Measurements from ENCODE around the gene IKZF1. TPM values are rescaled to one million over a fixed set of nuclear protein-coding genes. Genes with fewer than 3 reads are reported as not detected.

IKZF1 gene
- polyA plus RNA-seq (2014; cell fraction: cytosol; rRNA removed) = not detected in 2 replicates
- polyA plus RNA-seq (2014; cell fraction: nucleus; rRNA removed) = not detected in 2 replicates

GRCh38 chr7:50304129-50304910 is at the start of gene IKZF1:
Gene IKZF1 (plus strand): TSS chr7:50304716. CDS start chr7:50319062, 14,346 bp downstream.
- DNase-seq (ENCODE audit: low spot score) = no peak

DNA sequence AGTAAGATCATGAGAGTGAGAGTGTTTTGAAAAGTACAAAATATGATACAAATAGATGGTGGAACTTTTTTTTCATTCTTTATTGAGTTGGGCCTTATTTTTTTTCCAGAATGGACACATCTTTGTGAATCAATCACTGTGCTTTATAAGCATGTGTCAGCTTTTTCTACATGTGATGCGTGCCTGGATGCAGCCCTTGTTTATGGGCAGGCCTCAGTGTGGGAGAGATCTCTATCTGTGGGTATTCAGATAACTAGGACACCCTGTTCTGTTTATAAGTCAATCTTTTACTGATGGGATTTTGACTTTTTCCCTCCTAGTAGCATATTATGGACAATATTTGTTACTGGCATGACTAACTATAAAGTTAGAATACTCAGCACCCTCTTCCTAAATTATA is 42.9 kb upstream of the IKZF1 start:
- DNase-seq (ENCODE audit: low spot score) = no peak

DNA sequence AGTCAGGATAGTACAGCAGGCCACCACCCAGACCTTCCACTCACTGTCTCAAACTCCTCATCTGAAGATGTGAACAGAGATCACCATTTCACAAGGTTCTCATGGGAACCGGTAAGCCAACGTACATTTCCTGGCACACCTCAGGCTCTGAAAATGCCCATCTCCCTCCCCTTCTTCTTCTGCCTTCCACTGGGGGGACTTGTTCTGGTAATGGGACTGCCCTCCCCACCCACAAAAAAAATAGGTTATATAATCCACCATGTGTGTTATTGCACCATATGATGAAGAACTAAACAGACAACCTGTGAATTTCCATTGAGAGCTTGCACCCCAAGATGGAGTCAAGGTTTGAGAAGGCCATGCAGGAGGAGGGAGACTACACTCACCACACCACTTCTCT is 42.1 kb upstream of the IKZF1 start:
- no peak for DNase-seq (ENCODE audit: low spot score)

DNA sequence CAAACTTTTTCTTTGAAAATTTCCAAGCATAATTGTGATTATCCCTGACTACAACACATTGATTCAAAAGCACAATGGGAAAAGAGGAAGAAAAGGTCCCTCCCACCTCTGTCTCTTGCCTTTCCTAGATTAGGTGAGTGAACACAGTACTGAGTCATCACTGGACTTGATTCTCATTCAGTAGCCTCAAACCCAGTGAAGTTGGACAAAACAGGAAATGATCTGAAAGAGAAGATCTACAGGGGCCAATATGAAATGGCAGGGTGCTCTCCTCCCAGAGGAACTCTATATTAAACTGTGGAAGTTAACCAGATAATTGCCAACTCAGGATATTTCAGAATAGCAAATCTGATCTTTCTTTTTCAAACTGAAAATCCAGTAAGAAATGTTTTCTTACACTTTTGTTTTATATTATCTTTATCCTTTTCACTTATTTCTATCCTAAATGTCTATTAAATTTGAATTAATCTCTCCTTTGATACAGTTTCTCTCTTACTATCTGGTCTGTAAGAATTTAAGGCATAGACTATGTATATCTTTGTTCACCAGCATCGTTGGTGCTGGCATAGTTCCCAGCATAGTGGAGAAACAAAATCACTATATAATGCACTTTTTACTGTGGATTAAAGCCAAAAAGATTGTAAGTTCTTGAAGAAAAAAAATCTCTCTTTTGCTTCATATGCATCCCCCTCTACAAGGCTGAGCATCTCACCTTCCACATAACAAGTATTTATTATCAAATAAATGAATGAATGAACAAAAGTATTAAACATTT is 41.4 kb upstream of the IKZF1 start:
- DNase-seq (ENCODE audit: low spot score) = no peak

DNA sequence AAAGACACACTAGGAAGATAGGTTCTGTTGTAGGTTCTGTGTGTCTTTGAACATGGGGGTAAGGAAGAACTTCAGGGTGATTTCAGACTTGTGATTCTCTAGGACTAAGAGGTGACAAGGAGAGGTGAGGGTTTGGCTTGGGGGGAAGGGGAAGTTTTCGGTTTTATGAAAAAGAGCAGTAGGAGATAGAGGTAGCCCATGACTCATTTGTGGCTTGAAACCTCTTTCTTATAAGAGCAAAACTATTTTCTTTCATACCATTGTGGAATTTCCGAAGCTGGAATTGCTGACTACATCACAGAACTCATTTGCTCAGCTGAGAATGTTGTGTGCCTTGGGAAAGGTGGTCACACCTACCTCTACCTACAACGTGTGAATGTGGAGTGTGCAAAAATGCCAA is 39.6 kb upstream of the IKZF1 start:
- DNase-seq (ENCODE audit: low spot score) = no peak

DNA sequence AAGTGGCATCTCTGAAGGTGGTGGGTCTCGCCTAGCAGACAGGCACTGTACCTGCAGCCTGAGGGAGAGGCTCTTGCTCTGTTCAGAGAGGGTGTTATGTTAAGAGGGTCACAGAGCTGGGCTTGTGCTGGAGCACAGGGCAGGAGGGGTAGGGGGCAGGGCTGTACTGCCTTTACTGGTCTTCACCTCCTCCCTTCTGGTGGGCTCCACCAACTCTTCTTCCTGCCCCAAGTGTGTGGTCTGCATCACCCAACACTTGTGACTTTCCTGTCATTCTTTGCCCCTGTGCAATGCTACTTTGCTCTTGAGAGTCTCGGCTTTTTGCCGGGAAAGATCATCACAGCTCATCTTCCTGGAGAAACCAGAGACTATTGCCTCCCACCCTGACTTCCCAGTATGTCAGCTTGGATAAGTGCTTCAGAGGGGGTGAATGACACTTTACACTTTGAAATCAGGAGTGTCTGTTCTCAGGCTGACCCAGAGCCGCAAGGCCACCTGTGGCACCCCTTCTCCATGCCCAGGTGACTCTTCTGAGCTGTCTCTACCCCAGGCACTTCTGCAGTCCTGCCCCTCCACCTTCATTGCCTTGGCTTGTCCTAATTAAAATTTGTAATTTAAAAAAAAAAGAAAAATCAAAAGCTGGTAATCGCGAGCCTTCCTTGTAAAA is 38.4 kb upstream of the IKZF1 start:
- DNase-seq (ENCODE audit: low spot score) = no peak

DNA sequence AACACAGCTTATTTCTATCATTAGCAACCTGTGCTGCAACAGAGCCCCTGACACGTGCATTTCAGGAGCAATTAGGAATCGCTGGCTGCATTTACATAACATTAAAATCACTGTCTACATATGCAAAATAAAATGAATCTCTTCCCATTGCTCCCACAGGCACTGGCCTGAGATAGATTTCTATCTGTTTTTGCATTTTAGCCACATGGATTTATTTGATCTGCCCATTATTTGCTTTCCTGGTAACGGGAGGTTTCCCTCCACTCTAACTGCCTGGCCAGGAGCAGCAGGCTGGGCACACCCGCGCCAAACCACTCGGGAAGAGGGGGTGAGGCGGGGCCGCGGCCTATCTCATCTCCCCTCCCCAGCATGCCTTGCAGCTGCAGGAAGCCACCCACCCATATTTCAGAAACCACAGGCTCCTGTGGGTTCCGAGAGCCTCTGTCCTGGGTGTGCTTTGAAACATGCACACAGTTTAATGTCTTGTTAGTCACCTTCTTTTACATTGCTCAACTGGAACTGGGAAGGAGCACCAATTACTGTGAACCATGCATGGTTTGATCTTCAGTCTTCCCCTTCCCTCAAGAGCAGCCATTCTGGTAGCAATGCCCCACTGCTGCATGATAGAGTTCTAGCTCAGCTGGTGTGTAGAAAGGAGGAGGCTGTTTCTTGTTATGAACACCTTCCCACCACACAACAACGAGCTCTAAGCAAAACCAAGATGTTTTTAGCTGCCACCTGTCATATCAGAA is 37.7 kb upstream of the IKZF1 start:
- no peak for DNase-seq (ENCODE audit: low spot score)

DNA sequence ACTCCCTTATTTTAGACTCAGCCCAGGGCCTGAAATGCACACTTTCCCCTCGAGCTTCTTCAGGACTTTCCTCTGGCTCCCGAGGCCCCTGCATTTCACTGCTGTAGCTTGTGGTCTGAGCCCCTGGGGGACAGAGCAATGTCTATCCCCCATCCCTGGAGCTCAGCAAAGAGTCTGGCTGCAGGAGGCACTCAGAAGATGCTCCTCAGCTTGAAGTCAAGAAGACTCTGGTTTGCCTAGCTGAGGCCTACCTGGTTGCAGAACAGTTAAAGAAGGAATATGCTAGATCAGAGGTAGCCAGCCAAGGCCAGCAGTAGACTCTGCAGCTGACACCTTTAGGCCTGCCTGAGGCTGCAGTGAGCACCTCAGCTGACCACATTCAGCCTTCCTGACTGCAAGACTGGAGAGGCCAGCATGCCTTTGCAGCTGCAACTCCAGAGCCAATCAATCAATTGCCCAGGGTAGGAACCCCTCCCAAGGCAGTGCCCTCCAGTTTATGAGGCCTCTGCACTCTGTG is 36.9 kb upstream of the IKZF1 start:
- DNase-seq (ENCODE audit: low spot score) = no peak

DNA sequence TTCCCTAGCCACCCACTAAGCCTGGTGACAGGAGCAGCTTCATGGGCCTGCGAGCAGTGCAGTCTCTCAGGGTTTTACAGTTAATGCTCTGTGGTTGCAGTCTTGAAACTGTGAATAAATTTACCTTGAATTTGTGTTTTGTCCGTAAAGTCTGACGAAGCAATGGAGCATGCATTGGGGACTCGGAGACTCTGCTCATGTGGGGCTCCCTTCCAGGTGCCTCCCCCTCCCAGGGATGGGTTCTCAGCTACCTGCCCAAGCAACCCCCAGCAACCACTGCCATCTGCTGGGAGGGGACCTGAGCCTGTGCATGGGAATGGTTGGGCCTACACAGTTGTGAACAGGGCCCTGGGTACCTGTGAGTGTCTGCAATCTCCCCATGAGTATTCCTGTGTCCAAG is 36.3 kb upstream of the IKZF1 start:
- DNase-seq (ENCODE audit: low spot score) = no peak

DNA sequence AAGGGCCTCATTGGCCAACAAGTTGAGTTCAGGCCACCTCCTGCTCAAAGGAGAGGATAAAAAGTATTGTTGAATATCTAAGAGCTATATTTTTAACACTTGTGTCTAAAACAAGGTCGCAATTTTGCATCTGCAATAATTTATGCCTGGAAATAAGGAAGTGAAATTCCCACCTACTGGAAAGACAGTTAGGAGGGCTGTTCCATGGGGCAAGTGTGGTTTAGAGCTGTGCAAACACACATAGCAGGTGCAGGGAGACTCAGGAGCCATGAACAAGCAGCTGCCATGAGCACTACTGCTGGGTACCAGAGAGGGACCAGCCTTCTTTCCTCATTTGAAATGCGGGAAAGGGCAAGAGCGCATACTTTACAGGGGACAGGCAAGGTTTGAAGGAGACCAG is 35.5 kb upstream of the IKZF1 start:
- DNase-seq (ENCODE audit: low spot score) = no peak

- no peak for DNase-seq (ENCODE audit: low spot score)
Measured at GRCh38 chr7:50270531-50271018, 33.9 kb upstream of the IKZF1 start.

- DNase-seq (ENCODE audit: low spot score) = no peak
Measured at GRCh38 chr7:50272808-50273207, 31.7 kb upstream of the IKZF1 start.

GRCh38 chr7:50273301-50273700 is 31.2 kb upstream of the IKZF1 start:
- no peak for DNase-seq (ENCODE audit: low spot score)

DNA sequence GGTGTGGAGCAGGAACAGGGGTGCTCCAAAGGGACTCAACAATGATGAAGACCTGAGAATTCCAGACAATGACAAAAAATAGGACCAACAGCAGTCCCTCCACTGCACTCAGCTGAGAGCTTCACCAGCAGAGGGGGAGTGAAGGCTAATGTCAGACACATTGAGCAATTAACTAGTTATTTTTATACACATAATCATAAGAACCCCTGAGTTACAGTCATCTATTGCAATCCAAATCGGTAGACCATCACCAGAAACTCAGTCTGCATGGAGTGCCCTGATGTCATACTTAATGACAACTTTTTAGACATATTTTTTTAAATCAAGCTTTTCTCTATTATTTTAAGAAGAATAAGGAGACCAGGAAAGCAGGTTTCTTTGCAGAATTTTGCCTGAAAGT is 30.6 kb upstream of the IKZF1 start:
- DNase-seq (ENCODE audit: low spot score) = no peak

GRCh38 chr7:50274361-50274760 is 30.2 kb upstream of the IKZF1 start:
- DNase-seq (ENCODE audit: low spot score) = no peak

DNA sequence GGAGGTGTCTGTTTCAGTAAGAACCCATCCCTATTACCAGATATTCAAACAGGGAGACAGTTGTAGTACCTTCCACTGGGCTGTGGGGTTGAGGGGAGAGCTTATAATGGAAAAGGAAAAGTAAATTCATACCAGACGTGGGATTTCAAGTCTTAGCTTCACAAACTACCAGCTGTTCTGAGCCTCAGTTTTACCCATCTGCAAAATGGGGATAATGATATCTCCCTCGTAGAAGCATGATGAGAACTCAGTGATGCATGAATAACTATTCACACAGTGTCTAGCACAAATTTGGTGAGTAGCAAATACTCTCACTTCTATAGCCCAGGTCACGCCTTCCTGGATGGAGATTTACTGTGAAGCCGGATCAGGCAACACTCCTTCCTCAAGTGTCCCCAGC is 29.1 kb upstream of the IKZF1 start:
- no peak for DNase-seq (ENCODE audit: low spot score)

GRCh38 chr7:50276483-50276882 is 28.0 kb upstream of the IKZF1 start:
- no peak for DNase-seq (ENCODE audit: low spot score)

DNA sequence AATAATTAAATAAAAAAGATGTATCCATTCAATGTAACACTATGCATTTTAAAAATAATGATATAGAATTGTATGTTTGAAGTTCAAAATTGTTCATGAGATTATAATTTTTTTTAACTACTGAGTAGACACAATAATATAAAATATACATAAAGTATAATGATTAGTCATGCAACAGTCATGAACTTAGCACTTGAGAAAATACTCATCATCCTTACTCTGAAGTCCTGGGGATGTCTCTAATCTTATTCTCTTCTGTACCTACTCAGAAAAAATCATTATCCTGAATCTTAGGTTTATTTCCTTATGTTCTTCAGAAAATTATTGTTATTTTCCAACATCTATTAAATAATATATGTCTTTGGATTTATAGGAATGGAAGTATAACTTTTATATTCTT is 26.4 kb upstream of the IKZF1 start:
- DNase-seq (ENCODE audit: low spot score) = no peak

- DNase-seq (ENCODE audit: low spot score) = no peak
Measured at GRCh38 chr7:50281680-50282445, 22.7 kb upstream of the IKZF1 start.

GRCh38 chr7:50282813-50283605 is 21.5 kb upstream of the IKZF1 start:
- no peak for DNase-seq (ENCODE audit: low spot score)
